Lower leg skin (tissue), 3 donors: ENCODE results near the gene SLC25A39.
"Not testable (repeated sequence)": the region's sequence is repeated elsewhere in the genome, so short reads cannot be mapped to it uniquely, and the experiment has no call there.

ENCODE experiments used
- CTCF ChIP-seq, 3 donors: fragments of 450-650 bp; IDR thresholded peaks; one replicate each; pipeline ENCODE4 v1.5.1; 2016; ENCODE audit warnings: antibody characterized with exemption in 3 of 3, mild to moderate bottlenecking in 3 of 3, moderate library complexity in 2 of 3
- POLR2A ChIP-seq, 2 donors: fragments of 450-650 bp; IDR thresholded peaks; one replicate each; pipeline ENCODE4 v1.6.1; 2016 to 2017; ENCODE audit warnings: antibody characterized with exemption in 2 of 2, mild to moderate bottlenecking in 1 of 2, moderate library complexity in 1 of 2

DNA sequence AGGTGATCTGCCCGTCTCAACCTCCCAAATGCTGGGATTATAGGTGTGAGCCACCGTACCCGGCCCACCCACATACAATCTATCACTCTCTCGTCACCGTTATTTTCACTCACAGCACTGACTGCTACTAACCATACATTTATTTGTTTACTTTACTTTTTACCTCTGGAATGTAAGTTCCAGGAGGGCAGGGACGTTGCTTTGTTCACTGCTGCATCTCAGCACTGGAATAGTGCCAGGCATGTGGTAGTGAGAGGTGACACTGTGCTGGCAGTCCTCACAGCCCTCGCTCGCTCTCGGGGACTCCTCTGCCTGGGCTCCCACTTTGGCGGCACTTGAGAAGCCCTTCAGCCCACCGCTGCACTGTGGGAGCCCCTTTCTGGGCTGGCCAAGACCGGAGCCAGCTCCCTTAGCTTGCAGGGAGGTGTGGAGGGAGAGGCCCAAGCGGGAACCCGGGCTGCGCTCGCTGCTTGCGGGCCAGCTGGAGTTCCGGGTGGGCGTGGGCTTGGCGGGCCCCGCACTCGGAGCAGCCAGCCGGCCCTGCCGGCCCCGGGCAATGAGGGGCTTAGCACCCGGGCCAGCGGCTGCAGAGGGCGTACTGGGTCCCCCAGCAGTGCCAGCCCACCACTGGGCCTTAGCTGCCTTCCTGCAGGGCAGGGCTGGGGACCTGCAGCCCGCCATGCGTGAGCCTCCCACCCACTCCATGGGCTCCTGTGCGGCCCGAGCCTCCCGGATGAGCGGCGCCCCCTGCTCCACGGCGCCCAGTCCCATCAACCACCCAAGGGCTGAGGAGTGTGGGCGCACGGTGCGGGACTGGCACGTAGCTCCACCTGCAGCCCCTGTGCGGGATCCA, 44.0 kb upstream of the SLC25A39 start:
- TF ChIP-seq POLR2A, CTCF (IDR thresholded peaks at IDR 0.05): not testable (repeated sequence)
